ENCODE measurements around the gene STAMBP.
"Not testable (repeated sequence)": the region's sequence is repeated elsewhere in the genome, so short reads cannot be mapped to it uniquely, and the experiment has no call there.

The STAMBP gene

GRCh38 chr2:73828818-73829570 lies at the start of gene STAMBP:
STAMBP (plus strand) TSS chr2:73828961; CDS start chr2:73830857, 1,896 bp downstream.
- peak; percentile 75 for DNase-seq (ENCODE audit: low read depth)

DNA sequence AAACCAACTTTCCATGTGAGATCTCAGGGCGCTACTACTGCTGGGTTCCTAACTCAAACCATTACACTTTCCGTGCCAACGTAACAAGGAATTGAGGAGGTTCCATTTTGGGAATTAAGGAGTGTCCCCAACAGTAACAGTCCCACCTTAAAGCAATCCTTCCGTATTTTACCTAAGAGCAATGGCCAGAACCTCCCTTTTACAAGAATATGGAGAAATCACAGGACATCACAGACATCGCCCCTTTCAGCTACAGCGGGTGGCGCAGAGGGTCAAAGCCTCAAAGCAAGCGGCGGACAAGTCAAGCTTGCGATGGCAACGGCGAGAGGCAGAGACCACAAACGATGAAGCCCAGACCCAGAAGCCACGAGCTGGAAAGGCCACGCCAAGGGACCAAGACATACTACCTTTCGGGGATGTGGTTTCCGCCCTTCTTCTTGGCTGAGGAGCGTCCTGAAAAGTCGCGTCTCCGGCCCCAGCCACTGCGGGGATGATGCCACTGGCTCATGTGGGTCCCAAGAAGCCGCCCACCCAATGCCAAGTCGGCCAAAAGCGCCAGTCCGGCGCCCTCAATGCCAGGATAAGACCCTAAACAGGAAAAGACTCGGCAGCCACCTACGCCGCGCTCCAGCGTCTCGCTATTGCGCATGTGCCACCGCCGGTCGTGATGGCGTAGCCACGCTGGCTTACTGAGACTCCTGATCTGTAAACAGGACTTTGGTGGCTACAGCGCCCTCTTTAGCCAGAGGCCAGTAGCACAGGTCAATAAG lies 49.1 kb upstream of the STAMBP start, which contains the start of gene DUSP11:
DUSP11 (minus strand) TSS at position 637 of the 770 bp plus-strand sequence; CDS start at position 508, 129 bp downstream.
- DNase-seq (ENCODE audit: low read depth) = peak; percentile 96

GRCh38 chr2:73780237-73780582 lies 48.6 kb upstream of the STAMBP start:
- no peak for DNase-seq (ENCODE audit: low read depth)

- DNase-seq (ENCODE audit: low read depth) = not testable (repeated sequence)
Measured at GRCh38 chr2:73783402-73783801, 45.4 kb upstream of the STAMBP start.

- DNase-seq (ENCODE audit: low read depth) = not testable (repeated sequence)
Measured at GRCh38 chr2:73783883-73784282, 44.9 kb upstream of the STAMBP start, which contains the start of gene C2orf78. C2orf78 (plus strand) TSS chr2:73784183; CDS start chr2:73784310, 127 bp downstream.

GRCh38 chr2:73811878-73812277 lies 16.9 kb upstream of the STAMBP start:
- DNase-seq (ENCODE audit: low read depth) = no peak

DNA sequence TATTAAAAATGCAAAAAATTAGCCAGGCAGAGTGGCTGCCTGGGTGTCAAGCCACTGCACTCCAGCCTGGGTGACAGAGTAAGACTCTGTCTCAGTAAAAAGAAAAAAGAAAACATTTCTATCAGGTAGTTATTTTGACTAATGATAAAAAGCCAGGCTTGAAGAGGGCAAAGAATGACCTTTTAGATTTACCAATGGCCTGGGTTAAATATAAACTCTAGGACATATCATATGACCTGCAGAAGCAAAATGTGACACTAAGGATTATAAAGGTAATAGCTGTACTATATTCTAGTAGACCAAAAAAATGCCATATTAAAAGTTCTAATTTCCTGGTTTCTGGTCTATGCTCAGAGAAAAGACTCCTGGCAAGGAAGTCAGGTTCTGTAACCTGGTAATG lies 16.1 kb upstream of the STAMBP start:
- DNase-seq (ENCODE audit: low read depth) = no peak

GRCh38 chr2:73818296-73818695 lies 10.5 kb upstream of the STAMBP start:
- DNase-seq (ENCODE audit: low read depth) = no peak

DNA sequence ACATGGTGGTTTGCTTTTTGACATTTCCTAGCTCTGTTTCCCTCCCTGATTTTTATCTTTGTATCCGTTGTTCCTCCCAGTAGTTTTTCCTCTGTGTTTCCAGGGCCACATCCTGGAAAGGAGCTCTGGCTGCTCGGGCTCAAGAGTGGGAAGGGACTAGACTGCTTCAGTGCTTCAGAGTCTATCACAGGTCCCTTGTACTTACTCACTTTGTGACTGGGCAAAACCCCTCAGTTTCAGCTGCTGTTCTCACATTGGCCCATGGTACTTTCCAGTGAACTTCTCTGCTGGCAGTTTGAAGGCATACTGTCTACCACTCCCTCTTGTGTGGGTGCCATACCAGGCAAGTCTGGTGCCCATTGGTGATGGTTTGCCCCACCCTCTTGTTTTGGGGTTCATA lies 7.5 kb upstream of the STAMBP start:
- no peak for DNase-seq (ENCODE audit: low read depth)

- no peak for DNase-seq (ENCODE audit: low read depth)
Measured at GRCh38 chr2:73821669-73822068, 7.1 kb upstream of the STAMBP start.

DNA sequence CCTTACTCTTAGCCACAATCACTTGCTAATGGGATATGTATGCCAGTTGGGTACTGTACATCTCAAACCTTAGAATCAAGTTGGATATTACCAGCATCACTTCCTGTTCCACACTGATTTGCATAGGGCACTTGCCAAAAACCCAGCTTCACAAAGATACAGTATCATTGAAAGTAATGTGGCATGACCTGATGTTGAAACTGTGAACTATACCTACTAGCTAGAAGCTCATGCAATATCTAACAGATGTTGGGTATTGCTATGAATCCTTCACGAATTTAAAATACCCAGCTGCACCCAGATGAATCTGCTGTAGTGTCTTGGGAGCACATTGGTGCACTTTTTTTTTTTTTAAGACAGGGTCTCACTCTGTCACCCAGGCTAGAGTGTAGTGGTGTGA lies 6.5 kb upstream of the STAMBP start:
- no peak for DNase-seq (ENCODE audit: low read depth)

DNA sequence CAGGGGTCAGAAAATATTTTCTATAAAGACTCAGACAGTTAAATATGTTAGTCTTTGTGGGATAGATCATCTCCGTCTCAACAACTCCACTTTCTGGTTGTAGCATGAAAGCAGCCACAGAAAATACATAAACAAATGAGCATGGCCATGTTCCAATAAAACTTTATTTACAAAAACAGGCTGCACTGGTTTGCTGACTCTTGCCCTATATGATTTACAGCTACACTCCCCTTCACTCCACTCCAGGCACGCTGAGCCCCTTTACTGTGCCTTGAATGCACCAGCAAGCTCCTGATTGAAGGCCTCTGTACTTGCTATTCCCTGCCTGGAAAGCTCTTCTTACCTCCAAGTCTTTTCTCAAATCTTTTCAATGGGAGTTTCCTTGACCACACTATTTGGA lies 5.8 kb upstream of the STAMBP start:
- DNase-seq (ENCODE audit: low read depth) = no peak

GRCh38 chr2:73823416-73823815 lies 5.3 kb upstream of the STAMBP start:
- DNase-seq (ENCODE audit: low read depth) = no peak

GRCh38 chr2:73823916-73824523 lies 4.7 kb upstream of the STAMBP start:
- DNase-seq (ENCODE audit: low read depth) = peak; percentile 15

DNA sequence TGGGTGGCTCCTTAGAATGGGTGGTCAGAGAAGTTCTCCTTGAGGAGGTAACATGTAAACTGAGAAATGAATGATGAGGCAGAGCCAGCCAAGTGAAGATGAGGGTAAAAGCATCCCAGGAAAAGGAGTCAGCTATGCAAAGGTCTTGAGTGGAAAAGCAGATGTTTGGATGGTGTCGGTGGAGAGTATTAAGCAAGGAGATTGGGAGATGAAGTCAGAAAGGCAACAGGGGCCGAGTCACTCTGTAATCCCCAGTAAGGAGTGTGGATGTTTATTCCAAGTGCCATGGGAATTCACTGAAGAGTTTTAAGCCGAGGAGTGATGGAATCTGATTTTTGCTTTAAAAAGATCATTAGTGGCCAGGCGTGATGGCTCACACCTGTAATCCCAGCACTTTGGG lies 3.4 kb upstream of the STAMBP start:
- DNase-seq (ENCODE audit: low read depth) = no peak

DNA sequence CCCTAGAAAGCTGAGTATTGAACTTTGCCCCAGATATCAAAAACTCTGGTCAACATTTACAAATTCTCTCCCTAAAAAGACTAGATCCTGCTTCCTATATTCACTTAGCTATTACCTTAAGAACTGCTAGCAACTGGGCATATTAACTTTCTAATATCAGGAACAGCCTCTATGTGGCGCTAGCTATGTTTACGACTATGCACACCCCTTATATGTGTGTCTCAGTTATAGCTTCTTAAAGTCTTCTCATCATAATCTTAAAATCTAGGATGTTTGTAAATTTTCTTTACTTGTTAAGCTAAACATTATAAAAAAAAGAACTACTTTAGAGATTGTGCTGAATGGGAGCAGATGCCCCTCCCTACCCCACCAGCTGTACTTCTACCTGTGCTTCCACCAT lies 1.7 kb upstream of the STAMBP start:
- no peak for DNase-seq (ENCODE audit: low read depth)

GRCh38 chr2:73827660-73828388 lies 937 bp upstream of the STAMBP start:
- no peak for DNase-seq (ENCODE audit: low read depth)

GRCh38 chr2:73828389-73828817 lies 358 bp upstream of the STAMBP start:
- no peak for DNase-seq (ENCODE audit: low read depth)

DNA sequence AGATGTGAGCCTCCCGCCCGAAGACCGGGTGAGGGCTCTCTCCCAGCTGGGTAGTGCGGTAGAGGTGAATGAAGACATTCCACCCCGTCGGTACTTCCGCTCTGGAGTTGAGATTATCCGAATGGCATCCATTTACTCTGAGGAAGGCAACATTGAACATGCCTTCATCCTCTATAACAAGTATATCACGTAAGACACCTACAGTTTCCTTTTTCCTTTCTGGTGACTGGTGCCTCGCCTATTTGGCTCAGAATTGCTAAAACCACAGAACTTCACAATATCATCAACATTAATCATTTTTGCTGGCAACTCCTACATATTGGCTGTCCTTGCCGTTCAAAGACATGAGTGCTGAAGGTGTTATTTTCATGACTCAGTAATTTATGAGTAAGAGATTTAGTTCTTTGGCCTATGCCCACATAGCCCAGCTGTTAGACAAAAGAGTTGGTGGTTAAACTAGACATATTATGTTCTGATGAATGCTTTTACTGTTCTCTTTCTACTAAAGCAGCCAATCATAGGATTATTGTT lies 2.2 kb downstream of the STAMBP start:
- DNase-seq (ENCODE audit: low read depth) = peak; percentile 12

GRCh38 chr2:73832930-73833329 lies 4.2 kb downstream of the STAMBP start:
- DNase-seq (ENCODE audit: low read depth) = no peak

DNA sequence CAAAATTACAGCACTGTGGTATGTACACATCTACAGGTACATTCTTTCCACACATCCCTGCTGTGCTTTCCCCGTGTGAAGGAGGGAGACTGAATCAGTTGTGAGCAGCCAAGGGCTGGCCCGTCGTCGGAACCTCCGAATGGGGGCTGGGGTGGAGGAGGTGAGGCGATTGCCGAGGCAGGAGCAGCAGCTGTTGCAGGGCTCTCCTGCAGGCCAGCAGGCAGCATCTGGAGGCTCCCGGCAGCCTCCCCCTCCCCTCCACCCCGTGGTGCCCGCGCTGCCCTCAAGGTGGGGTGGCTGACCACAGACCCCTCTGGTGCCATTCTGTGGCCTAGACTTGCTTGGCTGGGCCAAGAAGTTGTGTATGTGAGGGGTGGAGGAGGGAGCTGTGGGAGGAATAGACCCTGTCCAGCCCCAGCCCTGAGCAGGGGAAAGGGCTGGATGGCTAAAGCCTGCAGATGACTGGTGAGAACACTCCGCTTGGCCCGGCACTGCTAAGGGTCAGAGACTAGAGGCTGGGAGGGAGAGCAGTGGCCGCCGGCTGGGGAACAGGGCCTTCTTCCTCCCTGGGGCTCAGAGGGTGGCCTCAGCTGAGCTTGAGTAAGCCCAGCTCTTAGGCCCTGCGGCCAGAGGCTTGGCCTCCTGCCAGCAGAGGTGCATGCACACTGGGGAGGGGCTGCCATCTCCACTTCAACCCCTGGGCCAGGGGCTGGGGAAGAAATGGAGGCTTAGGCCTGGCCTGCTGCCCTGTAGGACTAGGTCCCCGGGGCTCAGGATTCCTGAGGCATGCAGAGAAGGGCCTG lies 7.6 kb downstream of the STAMBP start:
- no peak for DNase-seq (ENCODE audit: low read depth)
